ENCODE measurements around the gene RRBP1. TPM values are rescaled to one million over a fixed set of nuclear protein-coding genes. Genes with fewer than 3 reads are reported as not detected.
"Not testable (repeated sequence)": the region's sequence is repeated elsewhere in the genome, so short reads cannot be mapped to it uniquely, and the experiment has no call there.

The RRBP1 gene
- polyA plus RNA-seq, 3 donors: 108 to 143 (median 115) TPM

- peak; percentile 62 for DNase-seq
Observed at GRCh38 chr20:17710379-17711266, 28.6 kb upstream of the RRBP1 start.

GRCh38 chr20:17709361-17710293, 27.6 kb upstream of the RRBP1 start:
- DNase-seq: no peak

- no peak for DNase-seq
Observed at GRCh38 chr20:17708675-17709360, 26.8 kb upstream of the RRBP1 start.

- DNase-seq: not testable (repeated sequence)
Observed at GRCh38 chr20:17707951-17708350, 25.9 kb upstream of the RRBP1 start.

GRCh38 chr20:17706632-17707031, 24.6 kb upstream of the RRBP1 start:
- DNase-seq: no peak

GRCh38 chr20:17705916-17706315, 23.9 kb upstream of the RRBP1 start:
- DNase-seq: no peak

GRCh38 chr20:17704589-17705317, 22.7 kb upstream of the RRBP1 start:
- no peak for DNase-seq

GRCh38 chr20:17701826-17702225, 19.8 kb upstream of the RRBP1 start:
- DNase-seq: no peak

GRCh38 chr20:17700637-17701036, 18.6 kb upstream of the RRBP1 start:
- DNase-seq: no peak

- no peak for DNase-seq
Observed at GRCh38 chr20:17699931-17700351, 17.9 kb upstream of the RRBP1 start, which contains the start of gene BANF2. BANF2 (plus strand) TSS chr20:17699966; CDS start chr20:17725026, 25,060 bp downstream.

GRCh38 chr20:17698384-17698783, 16.3 kb upstream of the RRBP1 start:
- no peak for DNase-seq

- no peak for DNase-seq
Observed at GRCh38 chr20:17697171-17697570, 15.1 kb upstream of the RRBP1 start.

GRCh38 chr20:17696287-17696686, 14.2 kb upstream of the RRBP1 start:
- no peak for DNase-seq

- DNase-seq: no peak
Observed at GRCh38 chr20:17694767-17695166, 12.7 kb upstream of the RRBP1 start.

GRCh38 chr20:17693444-17694001, 11.5 kb upstream of the RRBP1 start:
- no peak for DNase-seq

- DNase-seq: no peak
Observed at GRCh38 chr20:17691758-17692157, 9.7 kb upstream of the RRBP1 start.

GRCh38 chr20:17690144-17690543, 8.1 kb upstream of the RRBP1 start:
- no peak for DNase-seq

GRCh38 chr20:17688965-17689364, 6.9 kb upstream of the RRBP1 start:
- DNase-seq: no peak

- DNase-seq: no peak
Observed at GRCh38 chr20:17687800-17688199, 5.8 kb upstream of the RRBP1 start.

GRCh38 chr20:17685168-17685567, 3.1 kb upstream of the RRBP1 start:
- DNase-seq: no peak

Data from renal pelvis (tissue), 4 donors.